CD14-positive monocyte (primary cell): ENCODE results near the gene AGAP1. TPM values are rescaled to one million over a fixed set of nuclear protein-coding genes. Genes with fewer than 3 reads are reported as not detected.

Experiments
- DNase-seq, 3 donors: peaks; one replicate each; pipeline ENCODE4 v3.0.0-alpha.2; 2011 to 2022
- H2AFZ ChIP-seq: 2 replicates; pipeline ENCODE4 v1.6.0; 2012; ENCODE audit warnings: mild to moderate bottlenecking, low read depth, low read length, inconsistent platforms; ENCODE audit not compliant: insufficient read depth, poor library complexity, severe bottlenecking
- H3K27ac ChIP-seq, 2 donors: 1 replicate in 1 of 2; 2 replicates in 1 of 2; pipeline ENCODE4 v1.5.1; 2012 to 2013; ENCODE audit warnings: low read length in 2 of 2, control low read depth in 1 of 2, inconsistent platforms in 1 of 2, low read depth in 1 of 2, mild to moderate bottlenecking in 1 of 2
- H3K27me3 ChIP-seq, 2 donors: one replicate each; pipeline versions ENCODE4 v1.6.0 to v1.6.1; 2011 to 2013; ENCODE audit warnings: low read length in 2 of 2; ENCODE audit not compliant: control insufficient read depth in 2 of 2, insufficient read depth in 2 of 2
- H3K36me3 ChIP-seq, 2 donors: replicated peaks in 1 of 2; 1 replicate in 1 of 2; 2 replicates in 1 of 2; pipeline versions ENCODE4 v1.5.1 to v1.6.1; 2012 to 2013; ENCODE audit warnings: low read length in 2 of 2, control low read depth in 1 of 2, inconsistent platforms in 1 of 2, mild to moderate bottlenecking in 1 of 2; ENCODE audit not compliant: insufficient read depth in 2 of 2, control insufficient read depth in 1 of 2
- H3K4me1 ChIP-seq, 2 donors: 1 replicate in 1 of 2; 2 replicates in 1 of 2; pipeline versions ENCODE4 v1.5.1 to v1.6.1; 2012 to 2013; ENCODE audit warnings: low read length in 2 of 2, control low read depth in 1 of 2, inconsistent platforms in 1 of 2, mild to moderate bottlenecking in 1 of 2, moderate library complexity in 1 of 2; ENCODE audit not compliant: insufficient read depth in 2 of 2, control insufficient read depth in 1 of 2
- H3K4me2 ChIP-seq: replicated peaks from 2 replicates; pipeline ENCODE3; 2012; ENCODE audit warnings: low read length, moderate library complexity, mild to moderate bottlenecking; ENCODE audit not compliant: poor library complexity, severe bottlenecking; ENCODE audit errors: extremely low read depth
- H3K4me3 ChIP-seq, 3 experiments: fragments of 200-600 bp in 1 of 3; sonication (generic) in 1 of 3; replicated peaks in 1 of 3; 1 replicate in 2 of 3; 2 replicates in 1 of 3; pipeline ENCODE4 v1.5.1; 2011 to 2013; ENCODE audit warnings: low read length in 3 of 3, mild to moderate bottlenecking in 3 of 3, control low read depth in 2 of 3, low read depth in 2 of 3, inconsistent platforms in 1 of 3, moderate library complexity in 1 of 3
- H3K79me2 ChIP-seq: 2 replicates; pipeline ENCODE4 v1.6.0; 2012; ENCODE audit warnings: mild to moderate bottlenecking, control low read depth, inconsistent platforms, low read length, moderate library complexity; ENCODE audit not compliant: insufficient read depth
- H3K9ac ChIP-seq: 2 replicates; pipeline ENCODE4 v1.6.0; 2017; ENCODE audit warnings: low read length, mild to moderate bottlenecking; ENCODE audit not compliant: insufficient read depth, poor library complexity, severe bottlenecking
- H3K9me3 ChIP-seq, 2 donors: replicated peaks in 1 of 2; 1 replicate in 1 of 2; 2 replicates in 1 of 2; pipeline versions ENCODE4 v1.5.1 to v1.6.1; 2012 to 2013; ENCODE audit warnings: low read length in 2 of 2, control low read depth in 1 of 2; ENCODE audit not compliant: control insufficient read depth in 1 of 2, insufficient read depth in 1 of 2
- H4K20me1 ChIP-seq: 2 replicates; pipeline ENCODE4 v1.6.0; 2012; ENCODE audit warnings: mild to moderate bottlenecking, low read length, control low read depth, moderate library complexity; ENCODE audit not compliant: insufficient read depth
- H3K27ac Mint-ChIP-seq, 7 donors: one replicate each; pipeline ENCODE4 v1.8.0; 2020; ENCODE audit warnings: mild to moderate bottlenecking in 7 of 7, mixed read lengths in 7 of 7, moderate library complexity in 6 of 7, inconsistent platforms in 2 of 7
- H3K27me3 Mint-ChIP-seq, 3 donors: one replicate each; pipeline ENCODE4 v1.8.0; 2021 to 2022; ENCODE audit warnings: low read depth in 3 of 3, mild to moderate bottlenecking in 3 of 3, mixed read lengths in 3 of 3, moderate library complexity in 3 of 3, inconsistent platforms in 1 of 3
- H3K36me3 Mint-ChIP-seq, 2 donors: one replicate each; pipeline ENCODE4 v1.8.0; 2020; ENCODE audit warnings: mixed read lengths in 2 of 2, inconsistent platforms in 1 of 2, mild to moderate bottlenecking in 1 of 2
- H3K4me1 Mint-ChIP-seq: one replicate; pipeline ENCODE4 v1.8.0; 2020; ENCODE audit warnings: mild to moderate bottlenecking, mixed read lengths
- H3K4me3 Mint-ChIP-seq, 2 donors: one replicate each; pipeline ENCODE4 v1.8.0; 2020; ENCODE audit warnings: mild to moderate bottlenecking in 2 of 2, mixed read lengths in 2 of 2, moderate library complexity in 1 of 2
- H3K9me3 Mint-ChIP-seq, 7 donors: one replicate each; pipeline ENCODE4 v1.8.0; 2020 to 2022; ENCODE audit warnings: mixed read lengths in 7 of 7, mild to moderate bottlenecking in 6 of 7, moderate library complexity in 6 of 7, inconsistent platforms in 2 of 7
- WGBS: methylation state at CpG from one replicate; pipeline ENCODE4 v1.1.5; 2013; ENCODE audit warnings: missing lambda C conversion rate; ENCODE audit not compliant: insufficient coverage; 5-methylcytosine and 5-hydroxymethylcytosine counted together
- intact Hi-C, 2 donors: fragments of 100-400 bp; cut with micrococcal nuclease; formaldehyde crosslinking; loops; one replicate each; pipeline versions ENCODE4 v1.15.0 to v1.15.1; 2023
- polyA plus RNA-seq, 3 donors: library from polyadenylated mRNA; depleted of rRNA in 1 of 3; unstranded in 2 of 3; stranded (reverse) in 1 of 3; fragments of 300-500 nt in 2 of 3; fragments of >200 nt in 1 of 3; fragmentation: Illumina TruSeq in 2 of 3; gene quantifications; 1 replicate in 2 of 3; 2 replicates in 1 of 3; pipeline ENCODE4 v1.2.3, GENCODE V29; 2012 to 2021
- TF ChIP-seq, protein P1 (sequence below): fragments of 200-600 bp; IDR thresholded peaks from one replicate; pipeline ENCODE4 v1.8.0; 2022; ENCODE audit warnings: antibody characterized with exemption, mild to moderate bottlenecking

AGAP1 gene
- polyA plus RNA-seq, 3 donors, result 0.12 TPM; not detected in 2

DNA sequence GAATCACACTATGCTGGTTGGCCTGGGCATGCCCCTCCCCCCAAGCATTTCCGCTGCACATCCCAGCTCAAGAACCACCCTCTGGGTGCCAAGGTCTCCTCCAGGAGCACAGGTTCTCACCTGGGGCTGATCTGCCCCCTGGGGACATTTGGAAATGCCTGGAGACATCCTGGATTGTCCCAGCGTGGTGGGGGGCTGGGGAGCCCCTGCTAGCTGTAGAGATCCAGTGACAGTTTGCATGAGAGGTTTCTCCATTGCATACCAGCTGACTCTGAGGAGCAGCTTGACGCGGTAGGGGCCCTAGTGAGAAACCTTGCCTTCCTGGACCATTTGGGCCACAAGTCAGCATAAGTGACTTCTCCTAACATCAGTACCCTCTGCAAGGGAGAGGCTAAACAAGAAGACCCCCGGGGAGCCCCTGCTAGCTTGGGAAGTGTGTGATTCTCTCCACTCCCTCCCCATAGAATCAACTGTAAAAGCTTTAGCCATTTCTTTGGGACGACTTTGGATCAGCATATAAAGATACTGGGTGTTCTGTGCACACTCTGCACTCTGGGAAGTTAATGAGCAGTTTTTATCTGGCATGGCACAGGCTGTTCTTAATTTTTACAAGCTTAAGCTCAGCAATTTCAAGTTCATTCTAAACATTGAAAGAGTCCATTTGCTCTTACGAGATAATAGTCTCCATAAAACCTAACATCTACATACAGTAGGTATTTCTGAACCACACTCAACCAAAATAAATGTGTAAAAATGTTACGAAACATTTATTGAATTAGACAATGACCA is 580.2 kb downstream of the AGAP1 start:
- intact Hi-C loops, result no loop called here
- no peak overlapping the region for H3K9ac ChIP-seq
- no peak overlapping the region for H3K4me2 ChIP-seq
- H4K20me1 ChIP-seq, result no peaks in the 10 kb centered on the region
- H3K27me3 Mint-ChIP-seq, result peaks cover 0 to 6% (median 5%) of the 10 kb centered on the region in 3 donors
- H3K36me3 Mint-ChIP-seq, result no peaks in the 10 kb centered on the region
- H3K9me3 Mint-ChIP-seq, result peaks cover 0 to 4% (median 0%) of the 10 kb centered on the region in 7 donors
- H2AFZ ChIP-seq, result no peak overlapping the region
- no peak for DNase-seq
- no peaks in the 10 kb centered on the region for H3K4me1 ChIP-seq
- no peaks in the 10 kb centered on the region for H3K27me3 ChIP-seq
- no peaks in the 10 kb centered on the region for H3K4me1 Mint-ChIP-seq
- no peaks in the 10 kb centered on the region for H3K36me3 ChIP-seq
- H3K27ac Mint-ChIP-seq, result no peak overlapping the region
- H3K9me3 ChIP-seq, result no peaks in the 10 kb centered on the region
- H3K27ac ChIP-seq, result no peak overlapping the region
- TF ChIP-seq, protein P1, sequence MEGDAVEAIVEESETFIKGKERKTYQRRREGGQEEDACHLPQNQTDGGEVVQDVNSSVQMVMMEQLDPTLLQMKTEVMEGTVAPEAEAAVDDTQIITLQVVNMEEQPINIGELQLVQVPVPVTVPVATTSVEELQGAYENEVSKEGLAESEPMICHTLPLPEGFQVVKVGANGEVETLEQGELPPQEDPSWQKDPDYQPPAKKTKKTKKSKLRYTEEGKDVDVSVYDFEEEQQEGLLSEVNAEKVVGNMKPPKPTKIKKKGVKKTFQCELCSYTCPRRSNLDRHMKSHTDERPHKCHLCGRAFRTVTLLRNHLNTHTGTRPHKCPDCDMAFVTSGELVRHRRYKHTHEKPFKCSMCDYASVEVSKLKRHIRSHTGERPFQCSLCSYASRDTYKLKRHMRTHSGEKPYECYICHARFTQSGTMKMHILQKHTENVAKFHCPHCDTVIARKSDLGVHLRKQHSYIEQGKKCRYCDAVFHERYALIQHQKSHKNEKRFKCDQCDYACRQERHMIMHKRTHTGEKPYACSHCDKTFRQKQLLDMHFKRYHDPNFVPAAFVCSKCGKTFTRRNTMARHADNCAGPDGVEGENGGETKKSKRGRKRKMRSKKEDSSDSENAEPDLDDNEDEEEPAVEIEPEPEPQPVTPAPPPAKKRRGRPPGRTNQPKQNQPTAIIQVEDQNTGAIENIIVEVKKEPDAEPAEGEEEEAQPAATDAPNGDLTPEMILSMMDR, result no peak
- H3K4me3 ChIP-seq, result no peak overlapping the region
- H3K4me3 Mint-ChIP-seq, result no peak overlapping the region
- WGBS, result 79% methylated on average over 4 of the region's 8 CpGs
- no peaks in the 10 kb centered on the region for H3K79me2 ChIP-seq

DNA sequence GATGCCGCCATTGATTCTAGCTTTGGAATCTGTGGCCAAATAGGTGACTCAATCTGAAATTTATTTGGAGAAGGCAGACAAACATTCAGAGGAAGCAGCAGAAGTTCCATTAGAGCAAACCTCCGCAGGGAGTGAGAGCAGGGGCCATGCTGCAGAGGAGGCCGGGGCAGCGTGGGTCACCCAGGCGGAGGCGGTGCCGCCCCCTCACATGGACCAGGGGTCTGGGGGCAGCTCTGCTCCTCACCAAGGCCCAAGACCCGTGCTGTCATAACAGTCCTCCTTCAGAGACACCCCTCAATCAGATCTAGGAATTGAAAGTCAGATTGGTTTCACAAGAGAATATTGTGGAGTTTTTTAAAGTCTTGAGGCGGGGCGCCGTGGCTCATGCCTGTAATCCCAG is 582.0 kb downstream of the AGAP1 start:
- WGBS, result 98% methylated on average over 6 of the region's 11 CpGs
- no peaks in the 10 kb centered on the region for H4K20me1 ChIP-seq
- no peak for DNase-seq
- Mint-ChIP-seq H3K27ac (no peak overlapping the region), H3K36me3 (no peaks in the 10 kb centered on the region), H3K4me1 (no peaks in the 10 kb centered on the region), H3K27me3 (peaks cover 0 to 8% (median 4%) of the 10 kb centered on the region in 3 donors), H3K4me3 (no peak overlapping the region), H3K9me3 (peaks cover 0 to 8% (median 0%) of the 10 kb centered on the region in 7 donors)
- H3K27me3 ChIP-seq, result no peaks in the 10 kb centered on the region
- no peaks in the 10 kb centered on the region for H3K79me2 ChIP-seq
- no peak overlapping the region for H2AFZ ChIP-seq
- no peaks in the 10 kb centered on the region for H3K4me1 ChIP-seq
- H3K4me3 ChIP-seq, result no peak overlapping the region
- TF ChIP-seq, protein P1, result no peak
- intact Hi-C loops, result no loop called here
- no peak overlapping the region for H3K9ac ChIP-seq
- H3K27ac ChIP-seq, result no peak overlapping the region
- H3K4me2 ChIP-seq, result no peak overlapping the region
- H3K36me3 ChIP-seq, result no peaks in the 10 kb centered on the region
- H3K9me3 ChIP-seq, result no peaks in the 10 kb centered on the region
